Adrenal gland (tissue), 5 donors: ENCODE measurements around the gene UBE2M.

Source experiments
- CTCF ChIP-seq, 6 experiments: fragments of 450-650 bp in 4 of 6; fragments of 200-600 bp in 2 of 6; sonication (generic) in 1 of 6; IDR thresholded peaks; 1 replicate in 5 of 6; 2 replicates in 1 of 6; pipeline versions ENCODE4 v1.5.1 to v1.8.0; 2016 to 2021; ENCODE audit warnings: antibody characterized with exemption in 6 of 6, mild to moderate bottlenecking in 2 of 6, moderate library complexity in 1 of 6
- POLR2A ChIP-seq, 2 donors: fragments of 450-650 bp; IDR thresholded peaks; one replicate each; pipeline ENCODE4 v1.6.1; 2017; ENCODE audit warnings: antibody characterized with exemption in 2 of 2, mild to moderate bottlenecking in 2 of 2, moderate library complexity in 1 of 2
- donor health status: DM: no; HTN: no; CAD: no.

- TF ChIP-seq CTCF (IDR thresholded peaks at IDR 0.05) (no peak), POLR2A (IDR thresholded peaks at IDR 0.05) (no peak)
Observed at GRCh38 chr19:58510084-58510862, 48.1 kb downstream of the UBE2M start.
